HUES48 (cell line): ENCODE measurements around the gene ABCC9.
A peak's percentile ranks its signal among the peaks of the same experiment; 100 is the strongest.

Experiments used
- H3K27ac ChIP-seq: one replicate; pipeline ENCODE4 v1.7.0; 2013; ENCODE audit warnings: low read depth, low read length, inconsistent platforms
- H3K27me3 ChIP-seq: 2 replicates; pipeline ENCODE4 v1.6.1; 2013; ENCODE audit warnings: mild to moderate bottlenecking, low read length; ENCODE audit not compliant: control insufficient read depth, insufficient read depth
- H3K36me3 ChIP-seq: 2 replicates; pipeline ENCODE4 v1.6.1; 2013; ENCODE audit warnings: low read length; ENCODE audit not compliant: control insufficient read depth, insufficient read depth
- H3K4me1 ChIP-seq: 2 replicates; pipeline ENCODE4 v1.6.1; 2013; ENCODE audit warnings: mild to moderate bottlenecking, low read length; ENCODE audit not compliant: control insufficient read depth, insufficient read depth
- H3K4me3 ChIP-seq: 2 replicates; pipeline ENCODE4 v1.5.1; 2013; ENCODE audit warnings: mild to moderate bottlenecking, low read depth, low read length
- H3K9ac ChIP-seq: 2 replicates; pipeline ENCODE4 v1.6.1; 2013; ENCODE audit warnings: mild to moderate bottlenecking, low read depth, low read length, moderate library complexity
- H3K9me3 ChIP-seq: 2 replicates; pipeline ENCODE4 v1.6.1; 2013; ENCODE audit warnings: low read length; ENCODE audit not compliant: control insufficient read depth, insufficient read depth

Gene ABCC9

DNA sequence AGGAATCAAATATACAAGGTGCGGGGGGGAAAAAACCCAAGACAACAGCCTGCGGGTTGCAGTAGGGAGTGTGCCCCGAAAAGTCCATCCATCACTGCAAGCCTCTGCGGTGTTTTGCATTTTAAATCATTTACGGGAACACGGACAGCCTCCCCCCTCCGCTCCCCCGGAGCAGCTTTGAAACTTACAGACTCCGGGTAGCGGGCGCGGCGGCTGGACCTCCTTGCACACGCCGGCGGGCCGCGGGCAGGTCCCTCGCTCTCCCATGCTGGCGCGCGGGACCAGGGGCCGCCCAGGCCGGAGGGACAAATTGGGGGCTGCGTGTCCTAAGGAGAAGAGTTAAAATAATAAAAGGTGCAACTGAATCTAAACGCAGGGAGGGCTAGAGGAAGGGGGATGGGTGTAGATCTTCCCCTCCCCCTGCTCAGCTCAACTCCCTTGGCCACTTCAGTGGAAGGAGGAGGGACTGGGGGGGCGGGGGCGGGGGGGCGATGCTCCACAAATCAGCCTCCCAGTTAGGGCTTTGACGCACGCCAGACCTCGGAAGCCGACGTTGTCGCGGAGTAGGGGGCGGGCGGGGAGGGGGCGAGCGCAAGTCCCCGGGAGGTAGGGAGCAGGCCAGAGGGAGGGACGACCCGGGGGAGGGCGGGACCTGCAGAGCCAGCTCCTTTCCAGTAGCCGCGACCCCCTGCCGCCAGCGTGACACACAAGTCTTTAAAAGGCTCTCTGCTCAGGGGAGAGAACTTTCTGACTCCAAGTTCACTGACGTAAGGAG, 166.7 kb downstream of the ABCC9 start, which contains the start of gene KCNJ8:
Gene KCNJ8, minus strand, starts transcription at position 349 of the 775 bp plus-strand sequence. CDS start 1,090 bp downstream, outside the sequence.
- Histone ChIP-seq H3K9me3 (no peaks in the 10 kb centered on the region), H3K4me1 (peaks cover 10% of the 10 kb centered on the region), H3K36me3 (no peaks in the 10 kb centered on the region), H3K4me3 (peak within 1 kb of the TSS; percentile 72), H3K27me3 (peaks cover 44% of the 10 kb centered on the region), H3K9ac (no peak within 1 kb of the TSS), H3K27ac (no peak within 1 kb of the TSS)

DNA sequence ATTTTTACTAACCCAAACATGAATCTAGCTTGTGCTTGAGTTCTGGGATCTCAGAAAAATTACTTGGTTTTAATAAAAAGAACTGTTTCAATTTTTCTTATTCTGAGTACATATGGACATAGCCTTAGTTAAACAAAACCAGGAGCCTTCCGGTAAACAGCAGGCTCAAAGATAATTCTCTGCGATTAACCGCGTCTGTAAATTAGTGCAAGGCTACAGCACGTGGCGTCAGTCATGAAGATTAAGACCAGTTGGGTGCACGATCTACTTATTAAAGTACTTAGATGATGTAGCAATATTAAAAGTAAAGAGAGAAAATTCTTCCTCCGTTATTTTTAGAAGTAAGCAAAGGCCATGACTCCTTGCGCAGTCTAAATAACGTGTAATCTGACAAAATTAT, 167.4 kb downstream of the ABCC9 start:
- Histone ChIP-seq H3K4me3 (peak overlapping the region; percentile 72), H3K27ac (no peak overlapping the region), H3K36me3 (no peaks in the 10 kb centered on the region), H3K9ac (no peak overlapping the region), H3K9me3 (no peaks in the 10 kb centered on the region), H3K4me1 (peaks cover 10% of the 10 kb centered on the region), H3K27me3 (peaks cover 44% of the 10 kb centered on the region)

DNA sequence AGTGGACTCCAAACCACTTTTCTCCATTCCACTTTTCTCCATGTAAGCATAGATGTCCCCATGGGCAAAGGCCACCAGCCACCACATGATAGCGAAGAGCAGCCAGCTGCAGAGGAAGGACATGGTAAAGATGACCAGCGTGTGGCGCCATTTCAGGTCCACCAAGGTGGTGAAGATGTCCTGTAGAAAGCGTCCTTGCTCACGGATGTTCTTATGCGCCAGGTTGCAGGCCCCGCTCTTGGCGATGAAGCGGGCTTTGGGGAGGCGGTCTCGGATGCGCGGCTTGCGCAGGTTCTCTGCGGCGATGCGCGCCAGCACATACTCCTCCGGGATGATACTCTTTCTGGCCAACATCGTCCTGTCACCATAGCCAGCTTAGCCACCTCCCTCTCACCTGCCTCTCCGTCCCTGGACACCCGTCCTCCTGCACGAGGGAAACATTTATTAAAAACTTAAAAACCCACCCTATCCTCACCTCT, 167.9 kb downstream of the ABCC9 start:
- H3K4me1 ChIP-seq = peaks cover 10% of the 10 kb centered on the region
- H3K27ac ChIP-seq = no peak overlapping the region
- peaks cover 44% of the 10 kb centered on the region for H3K27me3 ChIP-seq
- H3K9me3 ChIP-seq = no peaks in the 10 kb centered on the region
- H3K36me3 ChIP-seq = no peaks in the 10 kb centered on the region
- H3K9ac ChIP-seq = no peak overlapping the region
- peak overlapping the region; percentile 72 for H3K4me3 ChIP-seq

- H3K27me3 ChIP-seq = peaks cover 40% of the 10 kb centered on the region
- H3K9me3 ChIP-seq = no peaks in the 10 kb centered on the region
- no peak overlapping the region for H3K9ac ChIP-seq
- H3K4me3 ChIP-seq = no peak overlapping the region
- peaks cover 10% of the 10 kb centered on the region for H3K4me1 ChIP-seq
- no peaks in the 10 kb centered on the region for H3K36me3 ChIP-seq
- H3K27ac ChIP-seq = no peak overlapping the region
Measured at GRCh38 chr12:21771311-21771710, 169.9 kb downstream of the ABCC9 start.

DNA sequence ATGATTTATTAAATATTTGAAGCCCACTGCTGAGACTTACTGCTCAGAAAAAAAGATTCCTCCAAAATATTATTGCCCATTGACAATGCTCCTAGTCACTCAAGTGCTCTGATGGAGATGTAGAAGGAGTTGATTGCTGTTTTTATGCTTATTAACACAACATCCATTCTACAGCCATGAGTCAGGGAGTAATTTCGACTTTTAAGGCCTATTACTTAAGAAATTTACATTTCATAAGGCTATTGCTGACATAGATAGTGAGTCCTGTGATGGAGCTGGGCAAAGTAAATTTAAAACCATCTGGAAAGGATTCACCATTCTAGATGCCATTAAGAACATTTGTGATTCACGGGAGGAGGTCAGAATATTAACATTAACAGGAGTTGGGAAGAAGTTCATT, 171.9 kb downstream of the ABCC9 start:
- Histone ChIP-seq H3K4me1 (peaks cover 3% of the 10 kb centered on the region; the same call in 1 of the 2 replicates), H3K27ac (no peak overlapping the region), H3K36me3 (no peaks in the 10 kb centered on the region), H3K4me3 (no peak overlapping the region), H3K27me3 (peaks cover 22% of the 10 kb centered on the region), H3K9me3 (no peaks in the 10 kb centered on the region), H3K9ac (no peak overlapping the region)

- no peak overlapping the region for H3K27ac ChIP-seq
- no peak overlapping the region for H3K9ac ChIP-seq
- H3K4me3 ChIP-seq = no peak overlapping the region
- H3K4me1 ChIP-seq = no peaks in the 10 kb centered on the region
- no peaks in the 10 kb centered on the region for H3K36me3 ChIP-seq
- H3K27me3 ChIP-seq = no peaks in the 10 kb centered on the region; the same call in 1 of the 2 replicates
- H3K9me3 ChIP-seq = no peaks in the 10 kb centered on the region
Measured at GRCh38 chr12:21766403-21766802, 174.8 kb downstream of the ABCC9 start.

GRCh38 chr12:21764950-21765349, 176.3 kb downstream of the ABCC9 start:
- Histone ChIP-seq H3K4me3 (no peak overlapping the region), H3K27me3 (no peaks in the 10 kb centered on the region), H3K36me3 (no peaks in the 10 kb centered on the region), H3K4me1 (no peaks in the 10 kb centered on the region), H3K9ac (no peak overlapping the region), H3K27ac (no peak overlapping the region), H3K9me3 (no peaks in the 10 kb centered on the region)

DNA sequence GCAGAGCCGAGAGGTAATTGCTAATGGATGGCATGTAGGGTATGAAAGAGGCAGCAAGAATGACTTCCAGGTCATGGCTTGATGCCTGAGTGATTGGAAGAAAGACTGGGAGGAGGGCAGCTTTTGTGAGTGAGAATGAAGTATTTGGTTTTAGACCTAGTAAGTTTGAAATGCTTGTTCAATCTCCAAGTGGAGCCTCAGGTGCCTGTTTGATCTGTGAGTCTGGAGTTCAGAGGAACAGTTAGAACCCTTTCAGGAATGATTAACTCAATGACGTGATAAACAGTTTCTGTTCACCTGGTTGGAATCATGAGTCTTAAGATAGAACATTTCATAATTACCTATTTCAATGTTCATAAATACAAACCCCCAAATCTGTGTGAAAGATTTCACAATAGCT, 177.2 kb downstream of the ABCC9 start:
- Histone ChIP-seq H3K36me3 (no peaks in the 10 kb centered on the region), H3K4me3 (no peak overlapping the region), H3K4me1 (no peaks in the 10 kb centered on the region), H3K27me3 (no peaks in the 10 kb centered on the region), H3K9ac (no peak overlapping the region), H3K27ac (no peak overlapping the region), H3K9me3 (no peaks in the 10 kb centered on the region)

- Histone ChIP-seq H3K27ac (no peak overlapping the region), H3K9me3 (no peaks in the 10 kb centered on the region), H3K4me1 (no peaks in the 10 kb centered on the region), H3K36me3 (no peaks in the 10 kb centered on the region), H3K4me3 (no peak overlapping the region), H3K27me3 (no peaks in the 10 kb centered on the region), H3K9ac (no peak overlapping the region)
Measured at GRCh38 chr12:21763531-21763930, 177.7 kb downstream of the ABCC9 start.

DNA sequence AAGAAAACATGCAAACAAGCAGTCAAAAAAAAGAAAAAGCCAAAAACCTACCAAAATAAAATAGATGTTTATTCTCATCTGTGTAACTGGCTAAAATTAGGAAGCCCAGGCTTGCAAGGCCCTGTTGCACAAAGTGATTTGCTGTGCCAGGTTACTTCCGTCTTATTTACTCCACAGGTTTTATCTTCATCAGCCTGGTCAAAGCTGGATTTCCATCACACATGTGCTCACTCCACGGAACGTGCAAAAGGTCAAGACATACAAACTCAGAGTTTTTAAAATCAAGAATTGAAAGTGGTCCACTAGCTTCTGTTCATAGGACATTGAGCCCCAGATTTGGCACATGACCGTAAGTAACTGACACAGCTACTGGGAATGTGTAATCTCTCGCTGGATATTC, 181.5 kb downstream of the ABCC9 start:
- H3K36me3 ChIP-seq = no peaks in the 10 kb centered on the region
- H3K9me3 ChIP-seq = no peaks in the 10 kb centered on the region
- no peak overlapping the region for H3K27ac ChIP-seq

GRCh38 chr12:21757735-21758134, 183.5 kb downstream of the ABCC9 start:
- no peaks in the 10 kb centered on the region for H3K27me3 ChIP-seq
- H3K27ac ChIP-seq = no peak overlapping the region
- H3K9me3 ChIP-seq = no peaks in the 10 kb centered on the region
- H3K4me3 ChIP-seq = no peak overlapping the region
- no peaks in the 10 kb centered on the region for H3K4me1 ChIP-seq
- no peaks in the 10 kb centered on the region for H3K36me3 ChIP-seq
- H3K9ac ChIP-seq = no peak overlapping the region

More for the DNA sequence above, 181.5 kb downstream of the ABCC9 start:
- H3K4me1 ChIP-seq = no peaks in the 10 kb centered on the region
- H3K27me3 ChIP-seq = no peaks in the 10 kb centered on the region
- H3K4me3 ChIP-seq = no peak overlapping the region
- no peak overlapping the region for H3K9ac ChIP-seq
